Psoas muscle (tissue), 8 donors: ENCODE results near the gene DELE1. TPM values are rescaled to one million over a fixed set of nuclear protein-coding genes. Genes with fewer than 3 reads are reported as not detected.

Experiments
- ATAC-seq, 4 donors: fragments of 200-7000 bp; cut with Tn5 transposase; one replicate each; pipeline ENCODE4 v1.9.1; 2020; ENCODE audit warnings: moderate library complexity in 3 of 4, mild to moderate bottlenecking in 2 of 4
- DNase-seq, 2 donors: peaks; one replicate each; pipeline ENCODE4 v3.0.0-alpha.2; 2020
- H3K27ac ChIP-seq: fragments of 200-600 bp; one replicate; pipeline ENCODE4 v1.8.0; 2022
- H3K27me3 ChIP-seq, 3 donors: fragments of 200-600 bp in 1 of 3; one replicate each; pipeline versions ENCODE4 v1.6.1 to v1.8.0; 2013 to 2022; ENCODE audit warnings: low read length in 2 of 3, mild to moderate bottlenecking in 2 of 3, moderate library complexity in 1 of 3; ENCODE audit not compliant: insufficient read depth in 3 of 3
- H3K36me3 ChIP-seq, 2 donors: fragments of 200-600 bp in 1 of 2; one replicate each; pipeline versions ENCODE4 v1.6.1 to v1.8.0; 2013 to 2022; ENCODE audit warnings: low read depth in 1 of 2, mild to moderate bottlenecking in 1 of 2, moderate library complexity in 1 of 2; ENCODE audit not compliant: insufficient read depth in 1 of 2
- H3K4me1 ChIP-seq: fragments of 200-600 bp; one replicate; pipeline ENCODE4 v1.8.0; 2022
- H3K4me3 ChIP-seq: fragments of 200-600 bp; one replicate; pipeline ENCODE4 v1.8.0; 2022; ENCODE audit warnings: mild to moderate bottlenecking
- H3K9me3 ChIP-seq: fragments of 200-600 bp; one replicate; pipeline ENCODE4 v1.8.0; 2022
- WGBS, 3 donors: extraction: QIAGEN DNeasy Blood & Tissue Kit; methylation state at CpG; one replicate each; pipeline versions ENCODE4 v1.1.6 to v1.1.7; 2013; 5-methylcytosine and 5-hydroxymethylcytosine counted together
- intact Hi-C, 2 donors: fragments of 100-400 bp; cut with DNase I; formaldehyde crosslinking; loops; one replicate each; pipeline versions ENCODE4 v1.11.0 to v1.14.2; 2022
- polyA plus RNA-seq, 3 donors: library from polyadenylated mRNA; stranded (reverse); fragments of 200-250 nt; gene quantifications; one replicate each; pipeline ENCODE4 v1.2.3, GENCODE V29; 2013
- total RNA-seq, 4 donors: library from RNA; stranded (reverse); fragmentation: NEBNext Ultra II Directional in 2 of 4; extraction: Animal tissue kit (Norgen Biotek cat#: 25700) in 2 of 4; gene quantifications; one replicate each; pipeline versions ENCODE4 v1.2.1 to v1.2.4, GENCODE V29; 2021 to 2023
- TF ChIP-seq, protein P1 (sequence below): fragments of 200-600 bp; IDR thresholded peaks from one replicate; pipeline ENCODE4 v1.8.0; 2022; ENCODE audit warnings: antibody characterized with exemption
- donor health status: healthy with polysubstance abuse.
- donor health status: DM: no; HTN: no; CAD: no; lungs with moderate emphysema.
- donor health status: Bipolar disorder and iron deficiency.
- donor health status: healthy.
- donor health status: DM: yes; HTN: yes; CAD: no.
- donor health status: DM: no; HTN: no; CAD: no.
- donor health status: DM: no; HTN: no; CAD: no.
- donor health status: DM: yes; HTN: yes; CAD: no.

The DELE1 gene
- total and polyA plus RNA-seq, 7 donors = 23.1 to 65.5 (median 40.5) TPM

GRCh38 chr5:141978389-141978788, 54.7 kb downstream of the DELE1 start:
- intact Hi-C loops = no loop called here
- H3K9me3 ChIP-seq = no peaks in the 10 kb centered on the region
- H3K4me3 ChIP-seq = no peak overlapping the region
- H3K36me3 ChIP-seq = peaks cover 15 to 100% of the 10 kb centered on the region in 2 donors
- H3K27ac ChIP-seq = no peak overlapping the region
- ATAC-seq (no peak), DNase-seq (no peak)
- TF ChIP-seq, protein P1, sequence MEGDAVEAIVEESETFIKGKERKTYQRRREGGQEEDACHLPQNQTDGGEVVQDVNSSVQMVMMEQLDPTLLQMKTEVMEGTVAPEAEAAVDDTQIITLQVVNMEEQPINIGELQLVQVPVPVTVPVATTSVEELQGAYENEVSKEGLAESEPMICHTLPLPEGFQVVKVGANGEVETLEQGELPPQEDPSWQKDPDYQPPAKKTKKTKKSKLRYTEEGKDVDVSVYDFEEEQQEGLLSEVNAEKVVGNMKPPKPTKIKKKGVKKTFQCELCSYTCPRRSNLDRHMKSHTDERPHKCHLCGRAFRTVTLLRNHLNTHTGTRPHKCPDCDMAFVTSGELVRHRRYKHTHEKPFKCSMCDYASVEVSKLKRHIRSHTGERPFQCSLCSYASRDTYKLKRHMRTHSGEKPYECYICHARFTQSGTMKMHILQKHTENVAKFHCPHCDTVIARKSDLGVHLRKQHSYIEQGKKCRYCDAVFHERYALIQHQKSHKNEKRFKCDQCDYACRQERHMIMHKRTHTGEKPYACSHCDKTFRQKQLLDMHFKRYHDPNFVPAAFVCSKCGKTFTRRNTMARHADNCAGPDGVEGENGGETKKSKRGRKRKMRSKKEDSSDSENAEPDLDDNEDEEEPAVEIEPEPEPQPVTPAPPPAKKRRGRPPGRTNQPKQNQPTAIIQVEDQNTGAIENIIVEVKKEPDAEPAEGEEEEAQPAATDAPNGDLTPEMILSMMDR = no peak
- peaks cover 42% of the 10 kb centered on the region for H3K4me1 ChIP-seq
- H3K27me3 ChIP-seq = no peaks in the 10 kb centered on the region

GRCh38 chr5:141982626-141983025, 59.0 kb downstream of the DELE1 start:
- Histone ChIP-seq H3K27ac (no peak overlapping the region), H3K4me1 (peaks cover 11% of the 10 kb centered on the region), H3K36me3 (peaks cover 15 to 99% of the 10 kb centered on the region in 2 donors), H3K4me3 (no peak overlapping the region), H3K9me3 (no peaks in the 10 kb centered on the region), H3K27me3 (no peaks in the 10 kb centered on the region)
- TF ChIP-seq, protein P1 = no peak
- 47 to 49% (median 48%) methylated on average over 2 of the region's 2 CpGs for WGBS, 3 donors
- intact Hi-C loops = no loop called here
- no peak for ATAC-seq
- no peak for DNase-seq

DNA sequence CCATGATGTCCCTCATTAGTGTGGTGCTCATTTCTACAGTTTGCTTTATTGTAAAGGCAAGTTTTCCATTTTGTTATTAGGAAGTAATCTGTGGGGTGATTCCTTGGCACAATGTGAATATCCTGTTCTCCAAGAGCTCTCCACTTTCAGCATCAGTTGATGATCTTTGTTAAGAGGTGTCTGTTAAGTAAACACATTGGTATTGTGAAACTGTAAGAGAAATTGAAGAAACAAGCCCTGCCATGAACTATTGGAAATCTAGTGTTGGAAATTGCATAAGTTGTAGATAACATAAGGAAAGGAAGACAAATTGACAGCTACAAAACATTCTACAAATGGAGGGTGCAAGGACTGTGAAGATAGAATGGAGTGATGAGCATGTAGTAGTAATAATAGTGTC, 62.4 kb downstream of the DELE1 start:
- no peaks in the 10 kb centered on the region for H3K4me1 ChIP-seq
- ATAC-seq = no peak
- no peaks in the 10 kb centered on the region for H3K9me3 ChIP-seq
- TF ChIP-seq, protein P1 = no peak
- intact Hi-C loops = no loop called here
- no peaks in the 10 kb centered on the region for H3K27me3 ChIP-seq
- H3K27ac ChIP-seq = no peak overlapping the region
- no peak overlapping the region for H3K4me3 ChIP-seq
- H3K36me3 ChIP-seq = peaks cover 5 to 97% of the 10 kb centered on the region in 2 donors
- no peak for DNase-seq

DNA sequence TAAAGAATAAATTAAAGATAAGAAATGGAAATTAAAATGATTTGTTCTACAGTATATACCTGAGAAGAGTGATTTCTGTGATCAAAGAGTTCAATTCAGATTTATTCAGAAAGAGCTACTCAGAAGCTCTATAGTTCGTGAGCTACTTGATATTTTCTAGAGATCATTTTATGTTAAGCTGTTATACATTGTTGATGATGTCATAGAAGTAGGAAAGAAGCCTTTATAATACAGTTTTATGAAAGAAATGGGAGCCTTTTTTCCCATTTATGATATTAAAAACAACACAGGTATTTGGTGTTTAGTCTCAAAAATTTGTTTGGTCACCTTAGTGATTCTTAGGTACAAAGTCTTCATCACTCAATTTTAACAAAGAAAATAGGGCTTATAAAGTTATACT, 66.0 kb downstream of the DELE1 start:
- no peak for ATAC-seq

More for the DNA sequence above, 66.0 kb downstream of the DELE1 start:
- Histone ChIP-seq H3K27ac (no peak overlapping the region), H3K4me1 (peaks cover 5% of the 10 kb centered on the region), H3K4me3 (no peak overlapping the region), H3K36me3 (peaks cover 9 to 89% of the 10 kb centered on the region in 2 donors), H3K27me3 (no peaks in the 10 kb centered on the region), H3K9me3 (no peaks in the 10 kb centered on the region)
- TF ChIP-seq, protein P1 = no peak
- 0 to 1% (median 0%) methylated on average over 1 of the region's 1 CpG for WGBS, 3 donors
- DNase-seq = no peak
- intact Hi-C loops = loop anchor here in 1 of 2 donors (5.0 kb wide), 1 partner anchor 153 kb away; no protein-coding TSS in a partner anchor

Other genes starting within 250 kb of the DELE1 start
- 1 to 10 TPM; 5.2 to 10.0 (median 5.4) TPM for gene ARAP3, start 241.6 kb upstream of the DELE1 start, total RNA-seq
- 1 to 10 TPM; 2.4 to 4.5 (median 2.5) TPM for gene ARAP3, start 241.6 kb upstream of the DELE1 start, polyA plus RNA-seq
- gene PCDH1, start 45.5 kb upstream of the DELE1 start, total RNA-seq = 10 to 100 TPM; 10.1 to 17.4 (median 13.7) TPM
- 1 to 10 TPM; 4.2 to 8.8 (median 5.1) TPM for gene PCDH1, start 45.5 kb upstream of the DELE1 start, polyA plus RNA-seq
- gene PCDH12, start 34.3 kb downstream of the DELE1 start, total RNA-seq = 1 to 10 TPM; 2.7 to 6.0 (median 3.4) TPM
- gene PCDH12, start 34.3 kb downstream of the DELE1 start, polyA plus RNA-seq = 1 to 10 TPM; 1.4 to 1.6 (median 1.5) TPM
- 10 to 100 TPM; 54.1 to 89.6 (median 71.8) TPM for gene RNF14, start 45.2 kb downstream of the DELE1 start, total RNA-seq
- gene RNF14, start 45.2 kb downstream of the DELE1 start, polyA plus RNA-seq = 100 to 1,000 TPM in 1 of 3 donors, 10 to 100 TPM in 2; 44.1 to 137 (median 77.9) TPM
- 10 to 100 TPM; 20.8 to 29.5 (median 25.7) TPM for gene GNPDA1, start 89.2 kb downstream of the DELE1 start, total RNA-seq
- gene GNPDA1, start 89.2 kb downstream of the DELE1 start, polyA plus RNA-seq = 10 to 100 TPM; 18.7 to 36.8 (median 30.2) TPM
- 10 to 100 TPM; 28.5 to 34.1 (median 31.8) TPM for gene NDFIP1, start 184.9 kb downstream of the DELE1 start, total RNA-seq
- gene NDFIP1, start 184.9 kb downstream of the DELE1 start, polyA plus RNA-seq = 10 to 100 TPM; 22.9 to 34.2 (median 23.7) TPM